B cell (primary cell): ENCODE measurements around the gene CHST11. TPM values are rescaled to one million over a fixed set of nuclear protein-coding genes. Genes with fewer than 3 reads are reported as not detected.
A peak's percentile ranks its signal among the peaks of the same experiment; 100 is the strongest.

Experiments used
- ATAC-seq: fragments of 200-7000 bp; cut with Tn5 transposase; one replicate; pipeline ENCODE4 v1.10.0; 2021; ENCODE audit warnings: low read depth, mild to moderate bottlenecking, moderate number of reproducible peaks, moderate library complexity
- CTCF ChIA-PET: fragments of 350-600 bp; sonication (Branson Sonifier 250); formaldehyde crosslinking; loops from one replicate; lab custom pipeline; 2021; ENCODE audit warnings: antibody characterized with exemption, inconsistent platforms; lab: Charles Lee
- POLR2A ChIA-PET: fragments of 350-600 bp; sonication (Branson Sonifier 250); formaldehyde crosslinking; loops from one replicate; lab custom pipeline; 2021; ENCODE audit warnings: antibody characterized with exemption; lab: Charles Lee
- DNase-seq: peaks from one replicate; pipeline ENCODE4 v3.0.0; 2013
- H2AFZ ChIP-seq: 2 replicates; pipeline ENCODE4 v1.6.1; 2012; ENCODE audit warnings: mild to moderate bottlenecking, low read depth, low read length; ENCODE audit not compliant: insufficient read depth, poor library complexity, severe bottlenecking
- H3K27ac ChIP-seq, 2 donors: 1 replicate in 1 of 2; 2 replicates in 1 of 2; pipeline ENCODE4 v1.5.1; 2012 to 2013; ENCODE audit warnings: low read length in 2 of 2, mild to moderate bottlenecking in 2 of 2, moderate library complexity in 1 of 2
- H3K27me3 ChIP-seq, 4 experiments: fragments of 200-600 bp in 1 of 4; sonication (generic) in 1 of 4; replicated peaks in 1 of 4; 1 replicate in 2 of 4; 2 replicates in 2 of 4; pipeline versions ENCODE4 v1.6.1 to v1.7.0; 2013 to 2016; ENCODE audit warnings: low read length in 3 of 4, mild to moderate bottlenecking in 2 of 4, mixed read lengths in 1 of 4, moderate library complexity in 1 of 4; ENCODE audit not compliant: insufficient read depth in 4 of 4, control insufficient read depth in 3 of 4; ENCODE audit errors: control extremely low read depth in 1 of 4
- H3K36me3 ChIP-seq, 2 experiments: replicated peaks in 1 of 2; 1 replicate in 1 of 2; 2 replicates in 1 of 2; pipeline versions ENCODE4 v1.6.1 to v1.7.1; 2013; ENCODE audit warnings: low read length in 1 of 2; ENCODE audit not compliant: insufficient read depth in 2 of 2, control insufficient read depth in 1 of 2; ENCODE audit errors: control extremely low read depth in 1 of 2, extremely low read depth in 1 of 2
- H3K4me1 ChIP-seq, 2 donors: fragments of 200-600 bp in 1 of 2; sonication (generic) in 1 of 2; 1 replicate in 1 of 2; 2 replicates in 1 of 2; pipeline versions ENCODE4 v1.5.1 to v1.6.1; 2013 to 2017; ENCODE audit warnings: low read length in 2 of 2; ENCODE audit not compliant: control insufficient read depth in 2 of 2, insufficient read depth in 2 of 2
- H3K4me2 ChIP-seq: replicated peaks from 2 replicates; pipeline ENCODE3; 2012; ENCODE audit warnings: mild to moderate bottlenecking, low read depth, low read length; ENCODE audit not compliant: poor library complexity, severe bottlenecking
- H3K4me3 ChIP-seq, 5 experiments: fragments of 200-600 bp in 1 of 5; sonication (generic) in 1 of 5; 1 replicate in 3 of 5; 2 replicates in 2 of 5; pipeline versions ENCODE4 v1.5.1 to v1.7.0; 2011 to 2016; ENCODE audit warnings: low read length in 4 of 5, mild to moderate bottlenecking in 4 of 5, low read depth in 2 of 5, control low read depth in 1 of 5, moderate library complexity in 1 of 5; ENCODE audit not compliant: insufficient read depth in 1 of 5; ENCODE audit errors: control extremely low read depth in 1 of 5, extremely low read depth in 1 of 5
- H3K79me2 ChIP-seq: fragments of 200-600 bp; sonication (generic); one replicate; pipeline ENCODE4 v1.6.0; 2016; ENCODE audit warnings: low read length; ENCODE audit not compliant: control insufficient read depth, insufficient read depth
- H3K9ac ChIP-seq: fragments of 200-600 bp; sonication (generic); 2 replicates; pipeline ENCODE4 v1.6.1; 2017; ENCODE audit warnings: mild to moderate bottlenecking, low read length, moderate library complexity
- H3K9me3 ChIP-seq, 3 donors: one replicate each; pipeline versions ENCODE4 v1.6.1 to v1.7.1; 2013; ENCODE audit warnings: low read length in 2 of 3; ENCODE audit not compliant: control insufficient read depth in 2 of 3, insufficient read depth in 1 of 3; ENCODE audit errors: control extremely low read depth in 1 of 3
- H4K20me1 ChIP-seq: 2 replicates; pipeline ENCODE4 v1.6.0; 2012; ENCODE audit warnings: mild to moderate bottlenecking, low read length; ENCODE audit not compliant: insufficient read depth, control insufficient read depth, poor library complexity, severe bottlenecking
- H3K27ac Mint-ChIP-seq: one replicate; pipeline ENCODE4 v1.8.0; 2021; ENCODE audit warnings: mixed read lengths
- H3K27me3 Mint-ChIP-seq: one replicate; pipeline ENCODE4 v1.8.0; 2021; ENCODE audit warnings: mixed read lengths
- H3K4me1 Mint-ChIP-seq: one replicate; pipeline ENCODE4 v1.8.0; 2021; ENCODE audit warnings: mixed read lengths
- H3K4me3 Mint-ChIP-seq: one replicate; pipeline ENCODE4 v1.8.0; 2021; ENCODE audit warnings: mixed read lengths
- H3K9me3 Mint-ChIP-seq: one replicate; pipeline ENCODE4 v1.8.0; 2022; ENCODE audit warnings: mixed read lengths; ENCODE audit not compliant: insufficient read depth
- CTCF ChIP-seq: fragments of 200-600 bp; IDR thresholded peaks from one replicate; pipeline ENCODE4 v1.8.0; 2022; ENCODE audit warnings: antibody characterized with exemption, mild to moderate bottlenecking
- EZH2 ChIP-seq: IDR thresholded peaks from 2 replicates; pipeline ENCODE4 v1.6.1; 2012; ENCODE audit warnings: borderline replicate concordance, low read depth, mild to moderate bottlenecking, moderate library complexity, low read length; ENCODE audit not compliant: insufficient read depth, poor library complexity, severe bottlenecking
- WGBS: methylation state at CpG from one replicate; pipeline ENCODE4 v1.1.5; 2013; ENCODE audit warnings: missing lambda C conversion rate; ENCODE audit not compliant: insufficient coverage; 5-methylcytosine and 5-hydroxymethylcytosine counted together
- intact Hi-C: fragments of 100-400 bp; cut with micrococcal nuclease; formaldehyde crosslinking; loops from one replicate; pipeline ENCODE4 v1.10.0; 2022
- polyA plus RNA-seq: library from polyadenylated mRNA; depleted of rRNA; stranded (reverse); fragments of >200 nt; gene quantifications from 2 replicates; pipeline ENCODE4 v1.2.3, GENCODE V29; 2012
- total RNA-seq, 2 donors: library from RNA; stranded (reverse); fragments of 120-200 nt in 1 of 2; gene quantifications; 1 replicate in 1 of 2; 2 replicates in 1 of 2; pipeline versions ENCODE4 v1.2.3 to v1.2.4, GENCODE V29; 2013 to 2022

CHST11 gene
- total and polyA plus RNA-seq, 2 donors (not counting 1 experiment from before 2014, with no cell fraction given) = 46.3 to 152 TPM

- H3K4me2 ChIP-seq = no peak overlapping the region
- peak overlapping the region; percentile 69 for H3K27ac Mint-ChIP-seq
- no peak overlapping the region for H2AFZ ChIP-seq
- intact Hi-C loops = no loop called here
- H3K9me3 Mint-ChIP-seq = no peaks in the 10 kb centered on the region
- TF ChIP-seq CTCF = no peak
- TF ChIP-seq EZH2 = no peak
- H3K9me3 ChIP-seq = peaks cover 0 to 2% (median 0%) of the 10 kb centered on the region in 3 donors
- ChIA-PET CTCF (interaction anchor here (0.6 to 1.8 kb wide), 3 partner anchors 9 to 375 kb away, joined by 3 to 4 read pairs (median 3); no protein-coding TSS in a partner anchor), POLR2A (no interaction called here)
- peaks cover 89% of the 10 kb centered on the region for H3K79me2 ChIP-seq
- H3K9ac ChIP-seq = no peak overlapping the region
- peaks cover 34 to 47% of the 10 kb centered on the region in 2 donors for H3K4me1 ChIP-seq
- H3K36me3 ChIP-seq = no peaks in the 10 kb centered on the region
- H4K20me1 ChIP-seq = peaks cover 20% of the 10 kb centered on the region
- no peak overlapping the region for H3K4me3 Mint-ChIP-seq
- H3K27me3 Mint-ChIP-seq = no peaks in the 10 kb centered on the region
- DNase-seq (no peak), ATAC-seq (no peak)
- H3K4me3 ChIP-seq = no peak overlapping the region
- H3K27ac ChIP-seq = no peak overlapping the region
- no peaks in the 10 kb centered on the region for H3K27me3 ChIP-seq
- peaks cover 80% of the 10 kb centered on the region for H3K4me1 Mint-ChIP-seq
- WGBS = 100% methylated on average over 5 of the region's 5 CpGs
These were observed 220.8 kb downstream of the CHST11 start for GRCh38 chr12:104677441-104678089.

- Histone ChIP-seq H3K4me1 (peaks cover 46 to 55% of the 10 kb centered on the region in 2 donors), H3K9ac (no peak overlapping the region), H2AFZ (no peak overlapping the region), H3K79me2 (peaks cover 94% of the 10 kb centered on the region), H3K27ac (peak overlapping the region in 1 of 2 donors; percentile 4), H4K20me1 (peaks cover 27% of the 10 kb centered on the region), H3K27me3 (no peaks in the 10 kb centered on the region), H3K36me3 (no peaks in the 10 kb centered on the region), H3K4me2 (peak overlapping the region; percentile 3), H3K4me3 (no peak overlapping the region), H3K9me3 (no peaks in the 10 kb centered on the region)
- intact Hi-C loops = loop anchor here (1.0 to 10.0 kb wide), 4 partner anchors 72 to 373 kb away; partner anchors contain the start of gene SLC41A2
- 55% methylated on average over 3 of the region's 3 CpGs for WGBS
- H3K27me3 Mint-ChIP-seq = no peaks in the 10 kb centered on the region
- H3K9me3 Mint-ChIP-seq = no peaks in the 10 kb centered on the region
- peaks cover 79% of the 10 kb centered on the region for H3K4me1 Mint-ChIP-seq
- TF ChIP-seq EZH2 (no peak), CTCF (peak; percentile 15)
- H3K27ac Mint-ChIP-seq = peak overlapping the region; percentile 79
- ChIA-PET CTCF (interaction anchor here (1.4 to 3.2 kb wide), 2 partner anchors 15 to 298 kb away, joined by 3 to 12 read pairs; no protein-coding TSS in a partner anchor), POLR2A (no interaction called here)
- peak; percentile 57 for DNase-seq
- no peak overlapping the region for H3K4me3 Mint-ChIP-seq
- peak; percentile 64 for ATAC-seq
These were observed 223.3 kb downstream of the CHST11 start for GRCh38 chr12:104680070-104680469.
